ENCODE data around the gene GLP2R. TPM values are rescaled to one million over a fixed set of nuclear protein-coding genes. Genes with fewer than 3 reads are reported as not detected.

GLP2R gene
- total RNA-seq, 2 experiments from 2014 or later: not detected

GRCh38 chr17:9817086-9817485 is 8.6 kb upstream of the GLP2R start:
- ATAC-seq: no peak
- H3K4me1 Mint-ChIP-seq (ENCODE audit: low read depth): no peaks in the 10 kb centered on the region
- intact Hi-C loops (cut with micrococcal nuclease): no loop called here
- no peaks in the 10 kb centered on the region for H3K9me3 Mint-ChIP-seq
- H3K4me3 Mint-ChIP-seq: no peak overlapping the region
- no peak overlapping the region for H3K27ac Mint-ChIP-seq
- POLR2A ChIA-PET: no interaction called here
- TF ChIP-seq CTCF (IDR thresholded peaks at IDR 0.05): no peak
- H3K36me3 Mint-ChIP-seq (ENCODE audit: low read depth): no peaks in the 10 kb centered on the region
- H3K27me3 Mint-ChIP-seq: peaks cover 6% of the 10 kb centered on the region
- CTCF ChIA-PET: no interaction called here
- DNase-seq: no peak

GRCh38 chr17:9818760-9819159 is 7.0 kb upstream of the GLP2R start:
- Mint-ChIP-seq H3K9me3 (no peaks in the 10 kb centered on the region), H3K4me3 (no peak overlapping the region), H3K4me1 (ENCODE audit: low read depth) (no peaks in the 10 kb centered on the region), H3K27ac (no peak overlapping the region), H3K27me3 (peaks cover 6% of the 10 kb centered on the region), H3K36me3 (ENCODE audit: low read depth) (no peaks in the 10 kb centered on the region)
- ATAC-seq: no peak
- intact Hi-C loops (cut with micrococcal nuclease): no loop called here
- no peak for TF ChIP-seq CTCF (IDR thresholded peaks at IDR 0.05)
- no peak for DNase-seq
- ChIA-PET CTCF (no interaction called here), POLR2A (no interaction called here)

DNA sequence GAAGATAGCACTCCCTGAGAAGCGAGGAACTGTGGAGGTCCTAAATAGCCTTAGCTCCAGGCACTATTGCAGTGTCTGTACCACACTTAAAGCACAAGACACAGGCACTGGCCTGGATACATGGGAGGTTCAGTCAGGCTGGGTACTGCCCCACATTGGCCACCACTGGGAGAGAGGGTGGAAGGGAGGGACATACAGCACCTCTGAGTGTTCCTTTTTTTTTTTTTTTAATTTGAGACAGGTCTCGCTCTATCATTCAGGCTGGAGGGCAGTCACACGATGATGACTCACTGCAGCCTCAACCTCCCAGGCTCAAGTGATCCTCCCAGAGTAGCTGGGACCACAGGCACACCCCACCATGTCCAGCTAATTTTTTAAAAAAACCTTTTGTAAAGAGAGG is 5.3 kb upstream of the GLP2R start:
- ATAC-seq (no peak), DNase-seq (no peak)
- TF ChIP-seq CTCF (IDR thresholded peaks at IDR 0.05): no peak
- no peak overlapping the region for H3K27ac Mint-ChIP-seq
- peaks cover 6% of the 10 kb centered on the region for H3K27me3 Mint-ChIP-seq
- H3K9me3 Mint-ChIP-seq: no peaks in the 10 kb centered on the region
- ChIA-PET CTCF (no interaction called here), POLR2A (no interaction called here)
- intact Hi-C loops (cut with micrococcal nuclease): no loop called here
- no peak overlapping the region for H3K4me3 Mint-ChIP-seq
- no peaks in the 10 kb centered on the region for H3K36me3 Mint-ChIP-seq (ENCODE audit: low read depth)
- no peaks in the 10 kb centered on the region for H3K4me1 Mint-ChIP-seq (ENCODE audit: low read depth)

- intact Hi-C loops (cut with micrococcal nuclease): no loop called here
These were observed 3.8 kb upstream of the GLP2R start, which contains the start of gene GSG1L2 for GRCh38 chr17:9821921-9822320. Gene GSG1L2 (minus strand): TSS chr17:9822079. CDS start chr17:9822071, 8 bp downstream.

GRCh38 chr17:9824094-9824493 is 1.6 kb upstream of the GLP2R start:
- peaks cover 3% of the 10 kb centered on the region for H3K27me3 Mint-ChIP-seq
- POLR2A ChIA-PET: interaction anchor here (0.7 kb wide), 1 partner anchor 187 kb away, joined by 3 read pairs; no protein-coding TSS in a partner anchor
- no peaks in the 10 kb centered on the region for H3K9me3 Mint-ChIP-seq
- H3K36me3 Mint-ChIP-seq (ENCODE audit: low read depth): no peaks in the 10 kb centered on the region
- DNase-seq (no peak), ATAC-seq (no peak)
- TF ChIP-seq CTCF (IDR thresholded peaks at IDR 0.05): no peak
- CTCF ChIA-PET: no interaction called here
- no peak overlapping the region for H3K27ac Mint-ChIP-seq
- H3K4me1 Mint-ChIP-seq (ENCODE audit: low read depth): no peaks in the 10 kb centered on the region
- intact Hi-C loops (cut with micrococcal nuclease): no loop called here
- H3K4me3 Mint-ChIP-seq: no peak overlapping the region

More at GRCh38 chr17:9821921-9822320, 3.8 kb upstream of the GLP2R start, which contains the start of gene GSG1L2:
- no peaks in the 10 kb centered on the region for H3K9me3 Mint-ChIP-seq
- TF ChIP-seq CTCF (IDR thresholded peaks at IDR 0.05): no peak
- H3K27me3 Mint-ChIP-seq: peaks cover 6% of the 10 kb centered on the region
- no peaks in the 10 kb centered on the region for H3K36me3 Mint-ChIP-seq (ENCODE audit: low read depth)
- H3K4me1 Mint-ChIP-seq (ENCODE audit: low read depth): no peaks in the 10 kb centered on the region
- H3K27ac Mint-ChIP-seq: no peak within 1 kb of the TSS
- no peak within 1 kb of the TSS for H3K4me3 Mint-ChIP-seq
- ChIA-PET CTCF (no interaction called here), POLR2A (no interaction called here)
- ATAC-seq: no peak
- DNase-seq: no peak

Data from activated CD8-positive, alpha-beta T cell treated with anti-CD3 and anti-CD28 coated beads for 36 hours (primary cell).